H9 (cell line): ENCODE measurements around the gene KRTAP5-11. TPM values are rescaled to one million over a fixed set of nuclear protein-coding genes. Genes with fewer than 3 reads are reported as not detected.
"Not testable (repeated sequence)": the region's sequence is repeated elsewhere in the genome, so short reads cannot be mapped to it uniquely, and the experiment has no call there.

Source experiments
- DNase-seq: peaks from one replicate; pipeline ENCODE4 v3.0.0-alpha.2; 2017
- H2AFZ ChIP-seq: one replicate; pipeline ENCODE4 v1.6.1; 2013; ENCODE audit warnings: mild to moderate bottlenecking, low read length, control low read depth, moderate library complexity
- H2AK5ac ChIP-seq: 2 replicates; pipeline ENCODE4 v1.6.1; 2013; ENCODE audit warnings: low read length, control low read depth, mixed read lengths; ENCODE audit not compliant: insufficient read length
- H2BK120ac ChIP-seq: one replicate; pipeline ENCODE4 v1.6.1; 2013; ENCODE audit warnings: low read depth, mild to moderate bottlenecking, low read length, control low read depth, inconsistent platforms; ENCODE audit not compliant: poor library complexity, severe bottlenecking
- H2BK12ac ChIP-seq: 2 replicates; pipeline ENCODE4 v1.6.1; 2013; ENCODE audit warnings: low read length, control low read depth, mixed read lengths, low read depth; ENCODE audit not compliant: insufficient read length
- H2BK15ac ChIP-seq: 2 replicates; pipeline ENCODE4 v1.6.1; 2013; ENCODE audit warnings: low read depth, low read length, control low read depth
- H2BK20ac ChIP-seq: one replicate; pipeline ENCODE4 v1.6.1; 2013; ENCODE audit warnings: low read depth, mild to moderate bottlenecking, low read length, control low read depth, inconsistent platforms; ENCODE audit not compliant: poor library complexity, severe bottlenecking
- H2BK5ac ChIP-seq: 2 replicates; pipeline ENCODE4 v1.6.1; 2013; ENCODE audit warnings: low read length, control low read depth, mixed read lengths; ENCODE audit not compliant: insufficient read length
- H3K14ac ChIP-seq: 2 replicates; pipeline ENCODE4 v1.6.1; 2013; ENCODE audit warnings: low read length, control low read depth; ENCODE audit not compliant: insufficient read depth
- H3K18ac ChIP-seq: 2 replicates; pipeline ENCODE4 v1.6.1; 2013; ENCODE audit warnings: low read depth, mild to moderate bottlenecking, mixed read lengths, low read length, control low read depth; ENCODE audit not compliant: insufficient read length
- H3K23ac ChIP-seq: 2 replicates; pipeline ENCODE4 v1.6.1; 2013; ENCODE audit warnings: low read length, control low read depth, mixed read lengths, low read depth; ENCODE audit not compliant: insufficient read length
- H3K23me2 ChIP-seq: 2 replicates; pipeline ENCODE4 v1.6.1; 2013; ENCODE audit warnings: low read depth, mild to moderate bottlenecking, mixed read lengths, low read length, control low read depth; ENCODE audit not compliant: insufficient read length, poor library complexity, severe bottlenecking
- H3K27ac ChIP-seq: 2 replicates; pipeline ENCODE4 v1.5.1; 2013; ENCODE audit warnings: low read length, control low read depth, mixed read lengths, low read depth; ENCODE audit not compliant: insufficient read length
- H3K27me3 ChIP-seq: 2 replicates; pipeline ENCODE4 v1.6.1; 2013; ENCODE audit warnings: low read length, control low read depth, inconsistent platforms; ENCODE audit not compliant: insufficient read depth
- H3K4ac ChIP-seq: 2 replicates; pipeline ENCODE4 v1.6.1; 2013; ENCODE audit warnings: low read depth, mild to moderate bottlenecking, control low read depth, inconsistent platforms, low read length, moderate library complexity
- H3K4me1 ChIP-seq: 2 replicates; pipeline ENCODE4 v1.6.1; 2013; ENCODE audit warnings: low read length, control low read depth, inconsistent platforms; ENCODE audit not compliant: insufficient read depth
- H3K4me2 ChIP-seq: 2 replicates; pipeline ENCODE4 v1.6.1; 2013; ENCODE audit warnings: low read length, control low read depth, mixed read lengths; ENCODE audit not compliant: insufficient read length, insufficient read depth
- H3K56ac ChIP-seq: 2 replicates; pipeline ENCODE4 v1.6.1; 2013; ENCODE audit warnings: low read depth, mild to moderate bottlenecking, mixed read lengths, low read length, control low read depth; ENCODE audit not compliant: insufficient read length
- H3K79me1 ChIP-seq: 2 replicates; pipeline ENCODE4 v1.6.1; 2013; ENCODE audit warnings: low read depth, mild to moderate bottlenecking, moderate library complexity, low read length, control low read depth, inconsistent platforms; ENCODE audit not compliant: insufficient read depth, poor library complexity, severe bottlenecking
- H3K79me2 ChIP-seq: 2 replicates; pipeline ENCODE4 v1.6.1; 2013; ENCODE audit warnings: low read length, control low read depth, inconsistent platforms; ENCODE audit not compliant: insufficient read depth
- H3K9ac ChIP-seq: 2 replicates; pipeline ENCODE4 v1.6.1; 2013; ENCODE audit warnings: low read length, control low read depth, mixed read lengths; ENCODE audit not compliant: insufficient read length; ENCODE audit errors: extremely low read depth
- H3K9me3 ChIP-seq: one replicate; pipeline ENCODE4 v1.6.1; 2013; ENCODE audit warnings: low read depth, low read length, inconsistent platforms; ENCODE audit not compliant: control insufficient read depth
- H3T11ph ChIP-seq: one replicate; pipeline ENCODE4 v1.6.1; 2013; ENCODE audit warnings: mild to moderate bottlenecking, low read length, control low read depth, inconsistent platforms
- H4K20me1 ChIP-seq: one replicate; pipeline ENCODE4 v1.6.1; 2013; ENCODE audit not compliant: control insufficient read depth, insufficient read length, insufficient read depth
- H4K5ac ChIP-seq: 2 replicates; pipeline ENCODE4 v1.6.1; 2013; ENCODE audit warnings: low read depth, mild to moderate bottlenecking, mixed read lengths, low read length, control low read depth; ENCODE audit not compliant: insufficient read length
- H4K8ac ChIP-seq: replicated peaks from 2 replicates; pipeline ENCODE4 v1.6.1; 2013; ENCODE audit warnings: low read length, control low read depth, mixed read lengths, low read depth; ENCODE audit not compliant: insufficient read length
- H4K91ac ChIP-seq: 2 replicates; pipeline ENCODE4 v1.6.1; 2013; ENCODE audit warnings: low read depth, mild to moderate bottlenecking, moderate library complexity, mixed read lengths, low read length, control low read depth; ENCODE audit not compliant: insufficient read length
- H3K27ac Mint-ChIP-seq, 3 experiments: 2 replicates in 2 of 3; 3 replicates in 1 of 3; pipeline ENCODE4 v1.8.0; 2020 to 2021; ENCODE audit warnings: mixed read lengths in 3 of 3, mild to moderate bottlenecking in 1 of 3, moderate library complexity in 1 of 3
- H3K27me3 Mint-ChIP-seq: 2 replicates; pipeline ENCODE4 v1.8.0; 2021; ENCODE audit warnings: low read depth, mild to moderate bottlenecking, moderate library complexity, mixed read lengths
- H3K36me3 Mint-ChIP-seq, 3 experiments: 2 replicates in 2 of 3; 3 replicates in 1 of 3; pipeline ENCODE4 v1.8.0; 2020 to 2021; ENCODE audit warnings: low read depth in 3 of 3, mixed read lengths in 3 of 3; ENCODE audit not compliant: insufficient read depth in 1 of 3
- H3K4me1 Mint-ChIP-seq, 2 experiments: 2 replicates each; pipeline ENCODE4 v1.8.0; 2020; ENCODE audit warnings: mixed read lengths in 2 of 2
- H3K4me3 Mint-ChIP-seq, 2 experiments: 2 replicates in 1 of 2; 3 replicates in 1 of 2; pipeline ENCODE4 v1.8.0; 2020 to 2021; ENCODE audit warnings: mild to moderate bottlenecking in 2 of 2, mixed read lengths in 2 of 2, moderate library complexity in 1 of 2
- H3K9me3 Mint-ChIP-seq, 2 experiments: 2 replicates in 1 of 2; 3 replicates in 1 of 2; pipeline ENCODE4 v1.8.0; 2020; ENCODE audit warnings: mild to moderate bottlenecking in 2 of 2, mixed read lengths in 2 of 2, moderate library complexity in 1 of 2
- CTCF ChIP-seq: fragments of 200-600 bp; sonication (generic); conservative IDR thresholded peaks from 3 replicates; pipeline ENCODE4 v1.8.0; 2021; ENCODE audit warnings: antibody characterized with exemption, mild to moderate bottlenecking
- WGBS: extraction: QIAGEN DNeasy Blood & Tissue Kit; methylation state at CpG from one replicate; pipeline ENCODE4 v1.1.7; 2013; ENCODE audit warnings: missing lambda C conversion rate, low lambda C conversion rate, mixed read lengths; ENCODE audit not compliant: insufficient read length; ENCODE audit errors: extremely low coverage; 5-methylcytosine and 5-hydroxymethylcytosine counted together
- total RNA-seq: library from RNA; stranded (reverse); gene quantifications from 2 replicates; pipeline ENCODE4 v1.2.1, GENCODE V29; 2021

The KRTAP5-11 gene
- total RNA-seq, 1 experiment from 2014 or later, result not detected

- no peak overlapping the region for H4K8ac ChIP-seq
- no peak for DNase-seq
- H3K9me3 ChIP-seq, result no peaks in the 10 kb centered on the region
- no peak overlapping the region for H2BK12ac ChIP-seq
- H3K4me1 Mint-ChIP-seq, result peaks cover 22 to 29% of the 10 kb centered on the region in 2 experiments
- no peak overlapping the region for H3K14ac ChIP-seq
- no peak overlapping the region for H2AFZ ChIP-seq
- H3K27ac Mint-ChIP-seq, result no peak overlapping the region
- H3K27ac ChIP-seq, result no peak overlapping the region
- H2BK5ac ChIP-seq, result no peak overlapping the region
- no peak overlapping the region for H2BK20ac ChIP-seq
- no peak overlapping the region for H3K4me3 Mint-ChIP-seq
- H3K56ac ChIP-seq, result no peak overlapping the region
- no peak overlapping the region for H3K23ac ChIP-seq
- no peak overlapping the region for H3K4ac ChIP-seq
- no peaks in the 10 kb centered on the region for H3K79me1 ChIP-seq
- peaks cover 30% of the 10 kb centered on the region for H3K27me3 Mint-ChIP-seq
- H3T11ph ChIP-seq, result no peak overlapping the region
- H4K91ac ChIP-seq, result no peak overlapping the region
- no peaks in the 10 kb centered on the region for H4K20me1 ChIP-seq
- no peaks in the 10 kb centered on the region; a peak in 1 of 5 replicates for H3K9me3 Mint-ChIP-seq
- no peak overlapping the region for H3K4me2 ChIP-seq
- no peaks in the 10 kb centered on the region; the same call in 1 of the 2 replicates for H3K4me1 ChIP-seq
- 100% methylated on average over 4 of the region's 7 CpGs for WGBS
- H2AK5ac ChIP-seq, result no peak overlapping the region
- no peaks in the 10 kb centered on the region for H3K79me2 ChIP-seq
- H3K9ac ChIP-seq, result no peak overlapping the region
- H2BK120ac ChIP-seq, result no peak overlapping the region
- no peaks in the 10 kb centered on the region for H3K36me3 Mint-ChIP-seq
- H2BK15ac ChIP-seq, result no peak overlapping the region
- TF ChIP-seq CTCF, result no peak
- H3K18ac ChIP-seq, result no peak overlapping the region
- H4K5ac ChIP-seq, result no peak overlapping the region
- H3K23me2 ChIP-seq, result no peaks in the 10 kb centered on the region
- no peaks in the 10 kb centered on the region for H3K27me3 ChIP-seq
These were observed 5.1 kb downstream of the KRTAP5-11 start for GRCh38 chr11:71577469-71578004.

DNA sequence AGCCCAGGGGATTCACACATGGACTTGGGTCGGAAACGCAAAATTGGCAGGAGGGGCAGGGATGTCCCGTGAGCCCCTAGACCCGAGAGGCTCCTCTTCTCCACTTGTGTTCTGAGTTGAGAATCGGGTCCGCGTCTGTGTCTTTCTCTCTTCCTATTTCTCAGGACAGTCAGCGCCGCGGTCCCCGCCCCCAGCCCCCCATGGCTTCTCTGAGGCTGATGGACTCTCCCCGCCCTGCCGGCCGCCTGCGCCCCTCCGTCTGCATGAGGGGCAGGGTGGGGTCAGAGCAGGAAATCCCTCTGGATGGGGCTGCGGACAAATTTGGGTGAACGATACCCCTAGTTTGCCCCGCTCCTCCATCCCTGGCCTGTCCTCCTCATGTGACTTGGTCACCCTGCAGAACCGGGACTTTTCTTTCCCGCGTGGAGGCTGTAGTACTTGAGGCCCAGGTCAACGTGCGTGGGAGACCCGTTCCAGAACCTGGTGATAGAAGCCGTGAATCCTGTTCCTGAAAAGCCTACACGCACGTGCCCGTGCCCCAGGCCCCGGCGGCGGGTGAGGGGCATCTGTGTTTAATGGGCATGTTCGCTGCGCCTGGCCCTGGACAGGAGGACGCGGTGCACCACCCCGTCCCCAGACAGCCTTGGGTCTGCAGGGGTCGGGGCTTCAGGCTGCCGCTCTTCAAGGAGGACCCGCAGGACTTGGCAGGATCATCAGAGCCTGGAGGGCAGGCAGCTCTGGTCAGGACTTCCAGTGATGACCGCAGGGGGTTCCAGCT is 5.8 kb downstream of the KRTAP5-11 start:
- no CpG with 5 or more reads among the region's 41 CpGs for WGBS
- H3K23ac ChIP-seq, result not testable (repeated sequence)

More for the DNA sequence above, 5.8 kb downstream of the KRTAP5-11 start:
- not testable (repeated sequence) for H2BK120ac ChIP-seq, H2BK5ac ChIP-seq, H3K79me1 ChIP-seq, H3K4me1 ChIP-seq, H4K8ac ChIP-seq, H2BK12ac ChIP-seq, H2BK15ac ChIP-seq, H2AFZ ChIP-seq, H3K27ac Mint-ChIP-seq, H3K27ac ChIP-seq, H3K18ac ChIP-seq, H3K9ac ChIP-seq, H4K5ac ChIP-seq, H3K36me3 Mint-ChIP-seq, H2BK20ac ChIP-seq, H3K23me2 ChIP-seq, H3K14ac ChIP-seq, H3K27me3 ChIP-seq, H4K20me1 ChIP-seq, H3K9me3 Mint-ChIP-seq, H4K91ac ChIP-seq, H3K4ac ChIP-seq, H3K4me3 Mint-ChIP-seq, DNase-seq, H2AK5ac ChIP-seq, H3K79me2 ChIP-seq, H3K9me3 ChIP-seq, H3T11ph ChIP-seq, H3K4me2 ChIP-seq, H3K56ac ChIP-seq
- Mint-ChIP-seq H3K4me1 (peaks cover 22 to 29% of the 10 kb centered on the region in 2 experiments), H3K27me3 (peaks cover 24% of the 10 kb centered on the region)
